Neural progenitor cell (in vitro differentiated cells): ENCODE data around the gene RASL10A. TPM values are rescaled to one million over a fixed set of nuclear protein-coding genes. Genes with fewer than 3 reads are reported as not detected.

Source experiments
- DNase-seq: peaks from one replicate; pipeline ENCODE4 v3.0.0-alpha.2; 2016; ENCODE audit warnings: low spot score
- H2AFZ ChIP-seq: fragments of 200-600 bp; sonication (generic); replicated peaks from 2 replicates; pipeline ENCODE4 v1.6.1; 2016; ENCODE audit warnings: antibody characterized with exemption
- H3F3A ChIP-seq: fragments of 200-600 bp; sonication (generic); 2 replicates; pipeline ENCODE4 v1.6.1; 2016; ENCODE audit warnings: antibody characterized with exemption, low read depth
- H3K27ac ChIP-seq: fragments of 200-600 bp; sonication (generic); 2 replicates; pipeline ENCODE4 v1.5.1; 2016; ENCODE audit warnings: mild to moderate bottlenecking
- H3K27me3 ChIP-seq: fragments of 200-600 bp; sonication (generic); 2 replicates; pipeline ENCODE4 v1.6.1; 2016; ENCODE audit warnings: mild to moderate bottlenecking, moderate library complexity
- H3K36me3 ChIP-seq: fragments of 200-600 bp; sonication (generic); 2 replicates; pipeline ENCODE4 v1.5.1; 2016
- H3K4me1 ChIP-seq: fragments of 200-600 bp; sonication (generic); 2 replicates; pipeline ENCODE4 v1.6.1; 2016; ENCODE audit warnings: mixed run types
- H3K4me2 ChIP-seq: fragments of 200-600 bp; sonication (generic); 2 replicates; pipeline ENCODE4 v1.6.1; 2016
- H3K4me3 ChIP-seq: fragments of 200-600 bp; sonication (generic); 2 replicates; pipeline ENCODE4 v1.5.1; 2016
- H3K79me2 ChIP-seq: fragments of 200-600 bp; sonication (generic); 2 replicates; pipeline ENCODE4 v1.6.1; 2016; ENCODE audit warnings: low read depth
- H3K9ac ChIP-seq: fragments of 200-600 bp; sonication (generic); 2 replicates; pipeline ENCODE4 v1.6.1; 2016
- H3K9me3 ChIP-seq: fragments of 200-600 bp; sonication (generic); 2 replicates; pipeline ENCODE4 v1.5.1; 2016; ENCODE audit warnings: low read depth
- H4K20me1 ChIP-seq: fragments of 200-600 bp; sonication (generic); 2 replicates; pipeline ENCODE4 v1.6.1; 2016; ENCODE audit warnings: low read depth
- H3K27ac Mint-ChIP-seq: 3 replicates; pipeline ENCODE4 v1.8.0; 2021; ENCODE audit warnings: mixed read lengths
- H3K27me3 Mint-ChIP-seq: 2 replicates; pipeline ENCODE4 v1.8.0; 2022; ENCODE audit warnings: low read depth, mild to moderate bottlenecking, inconsistent platforms, moderate library complexity, mixed read lengths; ENCODE audit not compliant: insufficient read depth
- H3K36me3 Mint-ChIP-seq: 3 replicates; pipeline ENCODE4 v1.8.0; 2021; ENCODE audit warnings: mixed read lengths
- H3K4me1 Mint-ChIP-seq: 3 replicates; pipeline ENCODE4 v1.8.0; 2021; ENCODE audit warnings: mixed read lengths
- H3K4me3 Mint-ChIP-seq: 3 replicates; pipeline ENCODE4 v1.8.0; 2021; ENCODE audit warnings: mild to moderate bottlenecking, moderate library complexity, mixed read lengths
- H3K9me3 Mint-ChIP-seq: 3 replicates; pipeline ENCODE4 v1.8.0; 2020; ENCODE audit warnings: mixed read lengths
- CTCF ChIP-seq: fragments of 200-600 bp; sonication (generic); IDR thresholded peaks from 2 replicates; pipeline ENCODE4 v1.5.1; 2017; ENCODE audit warnings: antibody characterized with exemption, mild to moderate bottlenecking
- EZH2 ChIP-seq: fragments of 200-600 bp; sonication (generic); IDR thresholded peaks from 2 replicates; pipeline ENCODE4 v1.6.1; 2017; ENCODE audit warnings: antibody characterized with exemption, mild to moderate bottlenecking, moderate library complexity
- EZH2phosphoT487 ChIP-seq: fragments of 200-600 bp; sonication (generic); IDR thresholded peaks from 2 replicates; pipeline ENCODE4 v1.6.1; 2017; ENCODE audit warnings: antibody characterized with exemption
- total RNA-seq: library from RNA; depleted of rRNA; stranded (reverse); fragments of >200 nt; gene quantifications from 2 replicates; pipeline ENCODE4 v1.2.3, GENCODE V29; 2015; ENCODE audit warnings: low replicate concordance

RASL10A gene
- total RNA-seq, 1 donor from 2014 or later = 0.26 TPM

- no peaks in the 10 kb centered on the region for H3K4me1 Mint-ChIP-seq
- no peaks in the 10 kb centered on the region for H3K9me3 Mint-ChIP-seq
- no peaks in the 10 kb centered on the region for H3K4me1 ChIP-seq
- H3K4me3 Mint-ChIP-seq = no peak overlapping the region
- no peak overlapping the region for H3K27ac Mint-ChIP-seq
- no peak for DNase-seq
- H3F3A ChIP-seq = peaks cover 32% of the 10 kb centered on the region
- no peak overlapping the region for H3K27ac ChIP-seq
- no peak for TF ChIP-seq EZH2phosphoT487
- TF ChIP-seq EZH2 = no peak
- no peak for TF ChIP-seq CTCF
- H3K36me3 Mint-ChIP-seq = peaks cover 50% of the 10 kb centered on the region
- H3K27me3 ChIP-seq = no peaks in the 10 kb centered on the region
- no peak overlapping the region for H3K4me3 ChIP-seq
- peaks cover 99% of the 10 kb centered on the region for H3K79me2 ChIP-seq
- no peaks in the 10 kb centered on the region for H3K27me3 Mint-ChIP-seq
- no peak overlapping the region for H3K4me2 ChIP-seq
- H3K36me3 ChIP-seq = peaks cover 30% of the 10 kb centered on the region
- peaks cover 92% of the 10 kb centered on the region for H4K20me1 ChIP-seq
- no peak overlapping the region for H2AFZ ChIP-seq
- no peak overlapping the region for H3K9ac ChIP-seq
- H3K9me3 ChIP-seq = no peaks in the 10 kb centered on the region
Measured at GRCh38 chr22:29284196-29284595, 31.3 kb downstream of the RASL10A start.

GRCh38 chr22:29277927-29278326 lies 37.6 kb downstream of the RASL10A start:
- Histone ChIP-seq H4K20me1 (peaks cover 92% of the 10 kb centered on the region), H2AFZ (no peak overlapping the region), H3F3A (peaks cover 26% of the 10 kb centered on the region), H3K79me2 (peaks cover 99% of the 10 kb centered on the region), H3K9ac (no peak overlapping the region), H3K36me3 (peaks cover 50% of the 10 kb centered on the region), H3K4me2 (no peak overlapping the region), H3K27ac (no peak overlapping the region), H3K27me3 (no peaks in the 10 kb centered on the region), H3K4me3 (no peak overlapping the region), H3K9me3 (no peaks in the 10 kb centered on the region), H3K4me1 (peaks cover 5% of the 10 kb centered on the region)
- DNase-seq = no peak
- no peak overlapping the region for H3K27ac Mint-ChIP-seq
- H3K4me1 Mint-ChIP-seq = peaks cover 9% of the 10 kb centered on the region
- H3K9me3 Mint-ChIP-seq = no peaks in the 10 kb centered on the region
- H3K27me3 Mint-ChIP-seq = peaks cover 2% of the 10 kb centered on the region
- no peak overlapping the region for H3K4me3 Mint-ChIP-seq
- H3K36me3 Mint-ChIP-seq = peaks cover 63% of the 10 kb centered on the region
- TF ChIP-seq CTCF = no peak
- no peak for TF ChIP-seq EZH2phosphoT487
- no peak for TF ChIP-seq EZH2

- Histone ChIP-seq H3K4me3 (no peak overlapping the region), H3F3A (peaks cover 24% of the 10 kb centered on the region), H2AFZ (no peak overlapping the region), H3K9ac (no peak overlapping the region), H3K27me3 (no peaks in the 10 kb centered on the region), H3K27ac (no peak overlapping the region), H3K4me1 (peaks cover 21% of the 10 kb centered on the region), H4K20me1 (peaks cover 99% of the 10 kb centered on the region), H3K9me3 (no peaks in the 10 kb centered on the region), H3K79me2 (peaks cover 99% of the 10 kb centered on the region), H3K4me2 (no peak overlapping the region), H3K36me3 (peaks cover 46% of the 10 kb centered on the region)
- no peak for TF ChIP-seq CTCF
- TF ChIP-seq EZH2phosphoT487 = no peak
- no peak for TF ChIP-seq EZH2
- Mint-ChIP-seq H3K27me3 (peaks cover 2% of the 10 kb centered on the region), H3K9me3 (no peaks in the 10 kb centered on the region), H3K4me1 (peaks cover 24% of the 10 kb centered on the region), H3K27ac (no peak overlapping the region), H3K36me3 (peaks cover 61% of the 10 kb centered on the region), H3K4me3 (no peak overlapping the region)
- no peak for DNase-seq
Measured at GRCh38 chr22:29275819-29276565, 39.5 kb downstream of the RASL10A start.
